Neural cell (in vitro differentiated cells): Measurements from ENCODE around the gene BHLHA9. TPM values are rescaled to one million over a fixed set of nuclear protein-coding genes. Genes with fewer than 3 reads are reported as not detected.

Experiments used
- H2AFZ ChIP-seq: fragments of 200-600, 300-800 bp; sonication (generic), shearing (Covaris generic); 2 replicates; pipeline ENCODE4 v1.6.0; 2014; ENCODE audit warnings: low read depth, mild to moderate bottlenecking, antibody characterized with exemption, low read length, moderate library complexity
- H3F3A ChIP-seq: fragments of 200-600 bp; shearing (Covaris generic); 2 replicates; pipeline ENCODE4 v1.6.1; 2016; ENCODE audit warnings: mild to moderate bottlenecking, moderate library complexity, mixed read lengths, antibody characterized with exemption, low read length; ENCODE audit not compliant: insufficient read depth, poor library complexity, severe bottlenecking
- H3K27ac ChIP-seq: fragments of 200-600, 300-800 bp; sonication (generic), shearing (Covaris generic); 2 replicates; pipeline ENCODE4 v1.5.1; 2014; ENCODE audit warnings: mild to moderate bottlenecking, low read length, moderate library complexity
- H3K27me3 ChIP-seq: fragments of 300-800, 200-600 bp; sonication (generic), shearing (Covaris generic); 2 replicates; pipeline ENCODE4 v1.6.0; 2014; ENCODE audit warnings: mild to moderate bottlenecking, low read depth, low read length, moderate library complexity; ENCODE audit not compliant: insufficient read depth
- H3K36me3 ChIP-seq: fragments of 300-800, 200-600 bp; sonication (generic), shearing (Covaris generic); 2 replicates; pipeline ENCODE4 v1.5.1; 2014; ENCODE audit warnings: mild to moderate bottlenecking, antibody characterized with exemption, low read length, moderate library complexity; ENCODE audit not compliant: insufficient read depth
- H3K4me2 ChIP-seq: fragments of 300-800, 200-600 bp; sonication (generic), shearing (Covaris generic); 2 replicates; pipeline ENCODE4 v1.6.0; 2014; ENCODE audit warnings: mild to moderate bottlenecking, low read length
- H3K4me3 ChIP-seq: fragments of 300-800, 200-600 bp; sonication (generic), shearing (Covaris generic); 2 replicates; pipeline ENCODE4 v1.5.1; 2014; ENCODE audit warnings: mild to moderate bottlenecking, low read length, moderate library complexity
- H3K79me2 ChIP-seq: fragments of 200-600 bp; shearing (Covaris generic); replicated peaks from 2 replicates; pipeline ENCODE4 v1.6.0; 2014; ENCODE audit warnings: mild to moderate bottlenecking, low read length, moderate library complexity; ENCODE audit not compliant: insufficient read depth
- H3K9ac ChIP-seq: fragments of 300-800, 200-600 bp; sonication (generic), shearing (Covaris generic); 2 replicates; pipeline ENCODE4 v1.6.1; 2016; ENCODE audit warnings: mild to moderate bottlenecking, low read length, mixed read lengths
- H3K9me2 ChIP-seq: fragments of 200-600 bp; shearing (Covaris generic); 2 replicates; pipeline ENCODE4 v1.6.1; 2016; ENCODE audit warnings: mild to moderate bottlenecking, low read length, mixed read lengths; ENCODE audit not compliant: insufficient read depth
- H3K9me3 ChIP-seq: fragments of 200-600, 300-800 bp; sonication (generic), shearing (Covaris generic); 2 replicates; pipeline ENCODE4 v1.6.1; 2016; ENCODE audit warnings: mild to moderate bottlenecking, mixed run types, low read length, moderate library complexity, mixed read lengths
- H4K20me1 ChIP-seq: fragments of 200-600 bp; shearing (Covaris generic); 2 replicates; pipeline ENCODE4 v1.6.1; 2016; ENCODE audit warnings: mild to moderate bottlenecking, mixed run types; ENCODE audit not compliant: insufficient read depth
- EP300 ChIP-seq: fragments of 450-650 bp; conservative IDR thresholded peaks from 2 replicates; pipeline ENCODE4 v1.6.1; 2014; ENCODE audit warnings: antibody characterized with exemption, mild to moderate bottlenecking, moderate library complexity; ENCODE audit not compliant: poor library complexity, severe bottlenecking
- EZH2 ChIP-seq: fragments of 200-600, 300-800 bp; shearing (Covaris generic), sonication (generic); IDR thresholded peaks from 2 replicates; pipeline ENCODE4 v1.6.1; 2014; ENCODE audit warnings: antibody characterized with exemption, low read length, borderline replicate concordance, mild to moderate bottlenecking; ENCODE audit not compliant: insufficient read depth, poor library complexity, severe bottlenecking
- MXI1 ChIP-seq: fragments of 450-650 bp; conservative IDR thresholded peaks from 2 replicates; pipeline ENCODE4 v1.6.1; 2014; ENCODE audit warnings: antibody characterized with exemption, mild to moderate bottlenecking; ENCODE audit not compliant: poor library complexity, severe bottlenecking
- POLR2AphosphoS5 ChIP-seq: IDR thresholded peaks from 2 replicates; pipeline ENCODE4 v1.6.1; 2012
- RAD21 ChIP-seq: fragments of 450-650 bp; conservative IDR thresholded peaks from 2 replicates; pipeline ENCODE4 v1.6.1; 2014; ENCODE audit warnings: antibody characterized with exemption, mild to moderate bottlenecking, moderate library complexity
- SMC3 ChIP-seq: fragments of 450-650 bp; conservative IDR thresholded peaks from 2 replicates; pipeline ENCODE4 v1.6.1; 2014; ENCODE audit warnings: antibody characterized with exemption, mild to moderate bottlenecking, moderate library complexity; ENCODE audit not compliant: poor library complexity
- TAF1 ChIP-seq: IDR thresholded peaks from 2 replicates; pipeline ENCODE4 v1.6.1; 2012; ENCODE audit warnings: low read depth
- polyA plus RNA-seq: library from polyadenylated mRNA; depleted of rRNA; stranded (reverse); fragments of >200 nt; gene quantifications from 2 replicates; pipeline ENCODE4 v1.2.3, GENCODE V29; 2014
- TF ChIP-seq, protein P1 (sequence below): fragments of 450-650 bp; IDR thresholded peaks from 2 replicates; pipeline ENCODE4 v1.5.1; 2014; ENCODE audit warnings: antibody characterized with exemption, mild to moderate bottlenecking, moderate library complexity; ENCODE audit not compliant: poor library complexity, severe bottlenecking
- TF ChIP-seq, protein P2 (sequence below): IDR thresholded peaks from 2 replicates; pipeline ENCODE4 v1.6.1; 2012; ENCODE audit warnings: borderline replicate concordance

BHLHA9 gene
- polyA plus RNA-seq, 1 donor from 2014 or later = not detected

DNA sequence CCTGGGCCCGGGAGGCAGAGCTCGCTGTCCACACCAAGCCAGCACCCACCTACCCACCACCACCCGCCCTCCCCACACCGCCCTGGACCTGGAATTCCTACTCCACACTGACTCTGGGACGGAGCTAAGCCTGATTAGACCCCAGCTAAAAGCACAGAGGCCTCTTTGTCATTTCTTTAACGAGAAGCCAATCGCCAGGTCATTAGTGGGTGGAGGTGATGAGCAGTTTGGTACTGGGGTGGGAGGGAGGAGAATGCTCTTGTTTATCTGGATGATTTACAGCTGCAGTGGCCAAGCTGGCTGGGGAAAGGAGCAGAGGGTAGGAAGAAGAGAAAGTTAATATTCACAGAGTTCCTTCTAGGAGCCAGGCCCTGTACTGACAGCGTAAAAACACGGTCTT, 6.0 kb upstream of the BHLHA9 start:
- H3K4me2 ChIP-seq = no peak overlapping the region
- no peak overlapping the region for H3K4me3 ChIP-seq
- H4K20me1 ChIP-seq = no peaks in the 10 kb centered on the region
- H3K27me3 ChIP-seq = peaks cover 33% of the 10 kb centered on the region
- no peak overlapping the region for H2AFZ ChIP-seq
- no peak overlapping the region for H3K9ac ChIP-seq
- no peaks in the 10 kb centered on the region for H3K79me2 ChIP-seq
- H3K27ac ChIP-seq = no peak overlapping the region
- TF ChIP-seq MXI1 = no peak
- TF ChIP-seq, protein P1, sequence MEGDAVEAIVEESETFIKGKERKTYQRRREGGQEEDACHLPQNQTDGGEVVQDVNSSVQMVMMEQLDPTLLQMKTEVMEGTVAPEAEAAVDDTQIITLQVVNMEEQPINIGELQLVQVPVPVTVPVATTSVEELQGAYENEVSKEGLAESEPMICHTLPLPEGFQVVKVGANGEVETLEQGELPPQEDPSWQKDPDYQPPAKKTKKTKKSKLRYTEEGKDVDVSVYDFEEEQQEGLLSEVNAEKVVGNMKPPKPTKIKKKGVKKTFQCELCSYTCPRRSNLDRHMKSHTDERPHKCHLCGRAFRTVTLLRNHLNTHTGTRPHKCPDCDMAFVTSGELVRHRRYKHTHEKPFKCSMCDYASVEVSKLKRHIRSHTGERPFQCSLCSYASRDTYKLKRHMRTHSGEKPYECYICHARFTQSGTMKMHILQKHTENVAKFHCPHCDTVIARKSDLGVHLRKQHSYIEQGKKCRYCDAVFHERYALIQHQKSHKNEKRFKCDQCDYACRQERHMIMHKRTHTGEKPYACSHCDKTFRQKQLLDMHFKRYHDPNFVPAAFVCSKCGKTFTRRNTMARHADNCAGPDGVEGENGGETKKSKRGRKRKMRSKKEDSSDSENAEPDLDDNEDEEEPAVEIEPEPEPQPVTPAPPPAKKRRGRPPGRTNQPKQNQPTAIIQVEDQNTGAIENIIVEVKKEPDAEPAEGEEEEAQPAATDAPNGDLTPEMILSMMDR = no peak
- no peak for TF ChIP-seq SMC3
- TF ChIP-seq TAF1 = no peak
- TF ChIP-seq RAD21 = no peak
- no peak for TF ChIP-seq EZH2
- no peak for TF ChIP-seq POLR2AphosphoS5
- no peak for TF ChIP-seq EP300
- no peaks in the 10 kb centered on the region for H3K9me3 ChIP-seq
- H3K9me2 ChIP-seq = no peaks in the 10 kb centered on the region
- no peaks in the 10 kb centered on the region for H3K36me3 ChIP-seq
- no peaks in the 10 kb centered on the region for H3F3A ChIP-seq

DNA sequence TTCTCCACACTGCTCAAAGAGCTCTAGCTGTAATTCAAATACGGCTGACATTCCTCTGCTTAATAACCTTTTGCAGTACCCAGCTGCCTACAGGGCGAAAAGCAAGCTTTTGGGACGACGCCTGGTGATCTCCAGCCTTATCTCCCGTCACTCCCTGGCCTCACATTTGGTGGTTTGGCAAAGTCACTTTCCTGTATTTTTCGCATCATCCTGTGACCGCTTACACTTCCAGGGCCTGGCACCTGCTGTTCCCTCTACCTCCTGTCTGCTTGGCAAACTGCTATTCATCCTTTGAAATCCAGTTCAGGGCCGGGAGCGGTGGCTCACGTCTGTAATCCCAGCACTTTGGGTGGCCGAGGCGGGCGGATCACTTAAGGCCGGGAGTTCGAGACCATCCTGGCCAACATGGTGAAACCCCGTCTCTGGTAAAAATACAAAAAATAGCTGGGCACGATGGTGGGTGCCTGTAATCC, 2.7 kb upstream of the BHLHA9 start:
- Histone ChIP-seq H3K27me3 (peaks cover 29% of the 10 kb centered on the region), H3F3A (no peaks in the 10 kb centered on the region), H4K20me1 (no peaks in the 10 kb centered on the region), H3K9me3 (no peaks in the 10 kb centered on the region), H2AFZ (no peak overlapping the region), H3K9me2 (no peaks in the 10 kb centered on the region), H3K27ac (no peak overlapping the region), H3K79me2 (no peaks in the 10 kb centered on the region), H3K36me3 (no peaks in the 10 kb centered on the region), H3K4me3 (peak overlapping the region; percentile 57), H3K4me2 (no peak overlapping the region), H3K9ac (no peak overlapping the region)
- no peak for TF ChIP-seq POLR2AphosphoS5
- TF ChIP-seq, protein P2, sequence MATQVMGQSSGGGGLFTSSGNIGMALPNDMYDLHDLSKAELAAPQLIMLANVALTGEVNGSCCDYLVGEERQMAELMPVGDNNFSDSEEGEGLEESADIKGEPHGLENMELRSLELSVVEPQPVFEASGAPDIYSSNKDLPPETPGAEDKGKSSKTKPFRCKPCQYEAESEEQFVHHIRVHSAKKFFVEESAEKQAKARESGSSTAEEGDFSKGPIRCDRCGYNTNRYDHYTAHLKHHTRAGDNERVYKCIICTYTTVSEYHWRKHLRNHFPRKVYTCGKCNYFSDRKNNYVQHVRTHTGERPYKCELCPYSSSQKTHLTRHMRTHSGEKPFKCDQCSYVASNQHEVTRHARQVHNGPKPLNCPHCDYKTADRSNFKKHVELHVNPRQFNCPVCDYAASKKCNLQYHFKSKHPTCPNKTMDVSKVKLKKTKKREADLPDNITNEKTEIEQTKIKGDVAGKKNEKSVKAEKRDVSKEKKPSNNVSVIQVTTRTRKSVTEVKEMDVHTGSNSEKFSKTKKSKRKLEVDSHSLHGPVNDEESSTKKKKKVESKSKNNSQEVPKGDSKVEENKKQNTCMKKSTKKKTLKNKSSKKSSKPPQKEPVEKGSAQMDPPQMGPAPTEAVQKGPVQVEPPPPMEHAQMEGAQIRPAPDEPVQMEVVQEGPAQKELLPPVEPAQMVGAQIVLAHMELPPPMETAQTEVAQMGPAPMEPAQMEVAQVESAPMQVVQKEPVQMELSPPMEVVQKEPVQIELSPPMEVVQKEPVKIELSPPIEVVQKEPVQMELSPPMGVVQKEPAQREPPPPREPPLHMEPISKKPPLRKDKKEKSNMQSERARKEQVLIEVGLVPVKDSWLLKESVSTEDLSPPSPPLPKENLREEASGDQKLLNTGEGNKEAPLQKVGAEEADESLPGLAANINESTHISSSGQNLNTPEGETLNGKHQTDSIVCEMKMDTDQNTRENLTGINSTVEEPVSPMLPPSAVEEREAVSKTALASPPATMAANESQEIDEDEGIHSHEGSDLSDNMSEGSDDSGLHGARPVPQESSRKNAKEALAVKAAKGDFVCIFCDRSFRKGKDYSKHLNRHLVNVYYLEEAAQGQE = no peak
- no peak for TF ChIP-seq SMC3
- no peak for TF ChIP-seq EP300
- TF ChIP-seq MXI1 = no peak
- no peak for TF ChIP-seq RAD21
- no peak for TF ChIP-seq TAF1
- no peak for TF ChIP-seq EZH2
- TF ChIP-seq, protein P1 = no peak
